IMR-90 (cell line): ENCODE results near the gene E2F4. TPM values are rescaled to one million over a fixed set of nuclear protein-coding genes. Genes with fewer than 3 reads are reported as not detected.

ENCODE experiments used
- ATAC-seq: fragments of 200-7000 bp; cut with Tn5 transposase; 2 replicates; pipeline ENCODE4 v1.9.1; 2020; ENCODE audit warnings: low read depth, mild to moderate bottlenecking, moderate library complexity
- BruUV-seq: library from RNA; stranded (reverse); fragments of 400-500 nt; replicated peaks from 2 replicates; lab custom pipeline; 2021; lab: Mats Ljungman, UMichigan
- CTCF ChIA-PET: fragments of 300-600 bp; formaldehyde crosslinking; extraction: SDS; loops from one replicate; lab custom pipeline; 2021; ENCODE audit warnings: antibody characterized with exemption; lab: Yijun Ruan, JAX
- POLR2A ChIA-PET: fragments of 300-600 bp; sonication (Branson Sonifier 250); formaldehyde crosslinking; loops from one replicate; lab custom pipeline; 2022; ENCODE audit warnings: antibody characterized with exemption; ENCODE audit not compliant: unreplicated experiment; lab: Charles Lee
- DNase-seq: peaks from one replicate; pipeline ENCODE4 v3.0.0; 2013
- H2AFZ ChIP-seq: replicated peaks from 2 replicates; pipeline ENCODE3; 2013; ENCODE audit warnings: low read length, mild to moderate bottlenecking; ENCODE audit not compliant: poor library complexity
- H2AK5ac ChIP-seq: 2 replicates; pipeline ENCODE4 v1.6.1; 2013; ENCODE audit warnings: low read depth, low read length, inconsistent platforms
- H2AK9ac ChIP-seq: replicated peaks from 2 replicates; pipeline ENCODE3; 2013; ENCODE audit warnings: mild to moderate bottlenecking, low read depth, low read length, moderate library complexity; ENCODE audit not compliant: poor library complexity
- H2BK120ac ChIP-seq: 2 replicates; pipeline ENCODE4 v1.6.1; 2013; ENCODE audit warnings: low read depth, low read length, inconsistent platforms
- H2BK15ac ChIP-seq: 3 replicates; pipeline ENCODE4 v1.6.1; 2013; ENCODE audit warnings: low read depth, low read length, inconsistent platforms
- H2BK20ac ChIP-seq: 2 replicates; pipeline ENCODE4 v1.6.1; 2013; ENCODE audit warnings: low read depth, mild to moderate bottlenecking, inconsistent platforms, low read length, moderate library complexity
- H2BK5ac ChIP-seq: 2 replicates; pipeline ENCODE4 v1.6.1; 2013; ENCODE audit warnings: mild to moderate bottlenecking, low read depth, low read length, inconsistent platforms; ENCODE audit not compliant: poor library complexity, severe bottlenecking
- H3K14ac ChIP-seq: replicated peaks from 2 replicates; pipeline ENCODE4 v1.6.1; 2013; ENCODE audit warnings: low read depth, low read length, inconsistent platforms
- H3K18ac ChIP-seq: 2 replicates; pipeline ENCODE4 v1.6.1; 2013; ENCODE audit warnings: low read depth, low read length, control low read depth
- H3K23ac ChIP-seq: 2 replicates; pipeline ENCODE4 v1.6.1; 2013; ENCODE audit warnings: low read depth, low read length, inconsistent platforms
- H3K27ac ChIP-seq: 2 replicates; pipeline ENCODE4 v1.5.1; 2013; ENCODE audit warnings: mild to moderate bottlenecking, control low read depth, low read length; ENCODE audit not compliant: insufficient read depth
- H3K27me3 ChIP-seq: 2 replicates; pipeline ENCODE4 v1.6.1; 2013; ENCODE audit warnings: low read length; ENCODE audit not compliant: control insufficient read depth, insufficient read depth
- H3K36me3 ChIP-seq: 2 replicates; pipeline ENCODE4 v1.6.1; 2013; ENCODE audit warnings: low read length, mixed read lengths; ENCODE audit not compliant: control insufficient read depth, insufficient read depth
- H3K4ac ChIP-seq: 2 replicates; pipeline ENCODE4 v1.6.1; 2013; ENCODE audit warnings: low read depth, low read length, inconsistent platforms
- H3K4me1 ChIP-seq: 2 replicates; pipeline ENCODE4 v1.6.1; 2013; ENCODE audit warnings: low read length, mixed read lengths; ENCODE audit not compliant: control insufficient read depth, insufficient read depth
- H3K4me2 ChIP-seq: 2 replicates; pipeline ENCODE4 v1.6.1; 2013; ENCODE audit warnings: low read depth, mild to moderate bottlenecking, control low read depth, low read length, moderate library complexity
- H3K4me3 ChIP-seq: 2 replicates; pipeline ENCODE4 v1.5.1; 2013; ENCODE audit warnings: low read depth, mild to moderate bottlenecking, control low read depth, low read length, moderate library complexity; ENCODE audit not compliant: insufficient read depth
- H3K56ac ChIP-seq: 2 replicates; pipeline ENCODE4 v1.6.1; 2013; ENCODE audit warnings: low read length, inconsistent platforms; ENCODE audit not compliant: insufficient read depth; ENCODE audit errors: extremely low read depth
- H3K79me1 ChIP-seq, 2 experiments: 2 replicates each; pipeline ENCODE4 v1.6.1; 2013; ENCODE audit warnings: low read length in 2 of 2, inconsistent platforms in 1 of 2, low read depth in 1 of 2
- H3K9ac ChIP-seq: 2 replicates; pipeline ENCODE4 v1.6.1; 2013; ENCODE audit warnings: low read depth, low read length, control low read depth
- H3K9me1 ChIP-seq: 2 replicates; pipeline ENCODE4 v1.6.1; 2013; ENCODE audit warnings: low read length, inconsistent platforms; ENCODE audit not compliant: insufficient read depth
- H3K9me3 ChIP-seq: 2 replicates; pipeline ENCODE4 v1.6.1; 2013; ENCODE audit warnings: low read length; ENCODE audit not compliant: control insufficient read depth, insufficient read depth
- H4K20me1 ChIP-seq: 2 replicates; pipeline ENCODE4 v1.6.1; 2013; ENCODE audit warnings: low read length, inconsistent platforms; ENCODE audit not compliant: insufficient read depth
- H4K5ac ChIP-seq: 2 replicates; pipeline ENCODE4 v1.6.1; 2013; ENCODE audit warnings: mild to moderate bottlenecking, low read depth, low read length, control low read depth
- H4K8ac ChIP-seq, 2 experiments: 2 replicates each; pipeline ENCODE4 v1.6.1; 2013; ENCODE audit warnings: low read depth in 2 of 2, low read length in 2 of 2, control low read depth in 1 of 2, inconsistent platforms in 1 of 2
- H4K91ac ChIP-seq: 2 replicates; pipeline ENCODE4 v1.6.1; 2013; ENCODE audit warnings: low read depth, low read length, inconsistent platforms; ENCODE audit not compliant: insufficient read depth
- BHLHE40 ChIP-seq: fragments of 150-350 bp; IDR thresholded peaks from 2 replicates; pipeline ENCODE4 v1.6.1; 2016; ENCODE audit warnings: mild to moderate bottlenecking, low read depth, low read length
- MAZ ChIP-seq: IDR thresholded peaks from 2 replicates; pipeline ENCODE4 v1.6.1; 2012; ENCODE audit warnings: low read depth, mild to moderate bottlenecking, low read length, improper control_type of control experiment, moderate library complexity, borderline replicate concordance
- MXI1 ChIP-seq: IDR thresholded peaks from 2 replicates; pipeline ENCODE4 v1.6.1; 2012; ENCODE audit warnings: low read depth, mild to moderate bottlenecking, low read length, moderate library complexity, borderline replicate concordance
- POLR2A ChIP-seq: IDR thresholded peaks from 2 replicates; pipeline ENCODE4 v1.6.1; 2012; ENCODE audit warnings: mild to moderate bottlenecking, low read depth, low read length
- WGBS, 2 experiments: methylation state at CpG; one replicate each; pipeline versions ENCODE4 v1.1.5 to v1.1.7; 2013; ENCODE audit warnings: missing lambda C conversion rate in 2 of 2; ENCODE audit not compliant: insufficient read length in 1 of 2; ENCODE audit errors: extremely low coverage in 2 of 2; 5-methylcytosine and 5-hydroxymethylcytosine counted together
- dilution Hi-C: fragments of 300-500 bp; cut with HindIII; formaldehyde crosslinking; loops from one replicate; pipeline ENCODE4 v1.14.3; 2018; ENCODE audit warnings: low sequenced_read_pairs; ENCODE audit not compliant: unreplicated experiment
- in situ Hi-C: fragments of 300-500 bp; cut with MboI; formaldehyde crosslinking; loops from 3 replicates; pipeline ENCODE4 v1.14.3; 2019; ENCODE audit warnings: low sequenced_read_pairs, inconsistent platforms, mixed read lengths
- intact Hi-C: fragments of 100-400 bp; cut with micrococcal nuclease; formaldehyde crosslinking; loops from 2 replicates; pipeline ENCODE4 v1.10.0; 2022
- polyA plus RNA-seq, 3 experiments: library from polyadenylated mRNA; depleted of rRNA; stranded (reverse); fragments of >200 nt; gene quantifications; 2 replicates each; pipeline ENCODE4 v1.2.3, GENCODE V29; 2012; ENCODE audit warnings: low replicate concordance in 1 of 3
- total RNA-seq: library from RNA; depleted of rRNA; stranded (reverse); fragments of >200 nt; gene quantifications from 2 replicates; pipeline ENCODE4 v1.2.3, GENCODE V29; 2012

Gene E2F4
- total and polyA plus RNA-seq, 2 of the 4 experiments (the other 2 are of a cell fraction), result 63.4 to 103 TPM

DNA sequence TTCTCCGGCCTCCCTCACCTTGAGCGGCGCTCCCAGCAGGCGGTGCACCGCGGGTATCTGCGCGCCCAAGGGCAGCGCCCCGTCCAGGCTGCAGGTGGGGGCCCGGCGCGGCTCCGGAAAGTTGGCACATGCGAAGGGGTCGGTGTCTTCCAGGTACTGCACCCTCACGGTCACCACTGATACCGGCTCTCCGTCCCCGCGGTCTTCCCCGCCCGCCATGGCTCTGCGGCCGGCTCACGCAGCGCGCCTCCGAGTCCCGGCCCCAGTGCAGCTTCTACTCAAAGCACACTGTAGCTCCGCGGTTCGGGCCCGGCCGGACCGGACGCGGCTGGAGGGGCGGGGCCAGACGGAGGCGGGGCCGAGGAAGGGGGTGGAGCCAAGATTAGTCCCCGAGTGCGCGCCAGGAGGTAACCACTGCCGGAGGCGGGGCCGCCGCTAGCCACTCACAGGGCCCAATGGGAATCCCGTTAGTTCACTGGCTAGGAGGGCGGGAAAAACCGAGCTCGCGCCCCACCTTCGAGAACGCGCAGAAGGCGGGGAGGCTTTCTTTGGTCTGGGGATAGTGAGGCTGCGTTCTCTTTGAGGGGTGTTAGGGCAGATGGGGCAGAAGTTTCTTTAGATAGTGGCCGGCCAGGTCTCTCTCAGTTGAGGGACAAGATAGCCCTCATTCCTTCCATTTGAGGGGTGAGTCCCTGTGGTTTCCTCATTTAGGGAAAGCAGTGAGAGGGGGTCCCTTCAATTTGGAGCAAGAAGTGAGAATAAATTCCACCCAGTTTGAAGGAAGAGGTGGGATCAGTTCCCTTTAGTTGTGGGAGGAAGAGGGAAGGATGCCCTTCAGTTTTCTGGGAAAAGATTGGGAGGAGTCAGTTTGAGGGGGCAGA is 55.5 kb downstream of the E2F4 start, which contains the start of gene FHOD1:
Gene FHOD1, minus strand, starts transcription at position 290 of the 881 bp plus-strand sequence. Its CDS starts 71 bp downstream, at position 219.
- in situ Hi-C loops (no loop called here), dilution Hi-C loops (no loop called here), intact Hi-C loops (loop anchor here (5.0 kb wide), 1 partner anchor 145 kb away; the partner anchor contains the start of gene TPPP3)
- peak within 1 kb of the TSS; percentile 80 for H3K4ac ChIP-seq
- H3K4me2 ChIP-seq, result peak within 1 kb of the TSS; percentile 88
- no TSS peak for BruUV-seq
- peak within 1 kb of the TSS; percentile 87 for H3K23ac ChIP-seq
- H2BK15ac ChIP-seq, result peak within 1 kb of the TSS; percentile 34; the same call in 1 of the 3 replicates
- peak; percentile 75 for ATAC-seq
- H4K91ac ChIP-seq, result peak within 1 kb of the TSS; percentile 73
- peak within 1 kb of the TSS; percentile 93 for H2AK5ac ChIP-seq
- H3K9ac ChIP-seq, result peak within 1 kb of the TSS; percentile 81
- peak within 1 kb of the TSS; percentile 89 for H3K4me3 ChIP-seq
- H4K20me1 ChIP-seq, result no peaks in the 10 kb centered on the region; the same call in 1 of the 2 replicates
- peak within 1 kb of the TSS; percentile 17; the same call in 1 of the 2 replicates for H4K5ac ChIP-seq
- peak within 1 kb of the TSS; percentile 87 for H2BK5ac ChIP-seq
- H2AK9ac ChIP-seq, result peak within 1 kb of the TSS; percentile 97
- H3K27ac ChIP-seq, result peak within 1 kb of the TSS; percentile 88
- peak within 1 kb of the TSS; percentile 71 for H3K14ac ChIP-seq
- peak within 1 kb of the TSS; percentile 46 for H3K56ac ChIP-seq
- POLR2A ChIA-PET, result interaction anchor here (0.5 to 0.6 kb wide), 4 partner anchors 11 to 109 kb away, joined by 3 to 8 read pairs (median 4); no protein-coding TSS in a partner anchor
- H3K9me1 ChIP-seq, result peaks cover 24% of the 10 kb centered on the region
- peak; percentile 92 for DNase-seq
- peaks cover 40% of the 10 kb centered on the region for H3K4me1 ChIP-seq
- peak within 1 kb of the TSS; percentile 61 to 83; a peak in 3 of 4 replicates for H4K8ac ChIP-seq
- peak within 1 kb of the TSS; percentile 7; the same call in 1 of the 2 replicates for H3K18ac ChIP-seq
- 0% methylated on average over 14 of the region's 60 CpGs; no CpG with 5 or more reads in 1 of the 2 experiments for WGBS, 2 experiments
- TF ChIP-seq BHLHE40 (no peak), MAZ (peak; percentile 28; the same call in 1 of the 2 replicates), POLR2A (peak; percentile 89), MXI1 (peak; percentile 5; the same call in 1 of the 2 replicates)
- H3K36me3 ChIP-seq, result no peaks in the 10 kb centered on the region
- no peaks in the 10 kb centered on the region for H3K9me3 ChIP-seq
- CTCF ChIA-PET, result interaction anchor here (0.5 to 1.5 kb wide), 3 partner anchors 13 to 85 kb away, joined by 4 to 5 read pairs (median 4); no protein-coding TSS in a partner anchor
- H3K27me3 ChIP-seq, result no peaks in the 10 kb centered on the region
- no peak within 1 kb of the TSS; the same call in 1 of the 2 replicates for H2BK120ac ChIP-seq
- H2AFZ ChIP-seq, result peak within 1 kb of the TSS; percentile 90
- H2BK20ac ChIP-seq, result peak within 1 kb of the TSS; percentile 24; the same call in 1 of the 2 replicates
- peaks cover 13 to 61% of the 10 kb centered on the region in 2 experiments; a peak in 3 of 4 replicates for H3K79me1 ChIP-seq
